Hepatocyte (in vitro differentiated cells): ENCODE results near the gene LRMDA.

Experiments
- CTCF ChIP-seq: fragments of 200-600 bp; sonication (generic); IDR thresholded peaks from 2 replicates; pipeline ENCODE4 v1.5.1; 2016; ENCODE audit warnings: antibody characterized with exemption, mild to moderate bottlenecking; ENCODE audit not compliant: poor library complexity
- EZH2 ChIP-seq: fragments of 200-600 bp; sonication (generic); IDR thresholded peaks from 2 replicates; pipeline ENCODE4 v1.6.1; 2016; ENCODE audit warnings: antibody characterized with exemption, mild to moderate bottlenecking, borderline replicate concordance

- TF ChIP-seq CTCF = no peak
- TF ChIP-seq EZH2 = no peak
Observed at GRCh38 chr10:75546004-75546403, 114.6 kb downstream of the LRMDA start.
